ENCODE measurements around the gene OXNAD1.

Gene OXNAD1

GRCh38 chr3:16264708-16265454 is at the start of gene OXNAD1, which contains the start of gene DPH3:
Gene OXNAD1 (plus strand): TSS chr3:16265212. CDS start chr3:16270953, 5,741 bp downstream.
Gene DPH3 (minus strand): TSS chr3:16264943. CDS start chr3:16264876, 67 bp downstream.
- DNase-seq: peak; percentile 90

- DNase-seq: no peak
These were observed 48.6 kb upstream of the OXNAD1 start for GRCh38 chr3:16216373-16216935.

- no peak for DNase-seq
These were observed 45.2 kb upstream of the OXNAD1 start for GRCh38 chr3:16219777-16220176.

GRCh38 chr3:16221990-16222389 is 43.0 kb upstream of the OXNAD1 start:
- no peak for DNase-seq

- no peak for DNase-seq
These were observed 42.5 kb upstream of the OXNAD1 start for GRCh38 chr3:16222547-16222946.

GRCh38 chr3:16224325-16224724 is 40.7 kb upstream of the OXNAD1 start:
- no peak for DNase-seq

- DNase-seq: no peak
These were observed 37.4 kb upstream of the OXNAD1 start for GRCh38 chr3:16227566-16227965.

- DNase-seq: no peak
These were observed 35.3 kb upstream of the OXNAD1 start for GRCh38 chr3:16229681-16230080.

- DNase-seq: no peak
These were observed 33.0 kb upstream of the OXNAD1 start for GRCh38 chr3:16231983-16232382.

GRCh38 chr3:16233806-16234205 is 31.2 kb upstream of the OXNAD1 start:
- DNase-seq: no peak

- no peak for DNase-seq
These were observed 30.7 kb upstream of the OXNAD1 start for GRCh38 chr3:16234281-16234680.

GRCh38 chr3:16236030-16236639 is 28.9 kb upstream of the OXNAD1 start:
- DNase-seq: no peak

GRCh38 chr3:16236856-16237393 is 28.1 kb upstream of the OXNAD1 start:
- no peak for DNase-seq

- no peak for DNase-seq
These were observed 25.8 kb upstream of the OXNAD1 start for GRCh38 chr3:16239086-16239770.

- no peak for DNase-seq
These were observed 25.2 kb upstream of the OXNAD1 start for GRCh38 chr3:16239780-16240179.

- DNase-seq: no peak
These were observed 24.6 kb upstream of the OXNAD1 start for GRCh38 chr3:16240229-16241023.

GRCh38 chr3:16241225-16241624 is 23.8 kb upstream of the OXNAD1 start:
- DNase-seq: no peak

GRCh38 chr3:16242177-16242576 is 22.8 kb upstream of the OXNAD1 start:
- DNase-seq: no peak

- no peak for DNase-seq
These were observed 21.1 kb upstream of the OXNAD1 start for GRCh38 chr3:16243706-16244490.

- DNase-seq: no peak
These were observed 19.4 kb upstream of the OXNAD1 start for GRCh38 chr3:16245609-16246008.

- peak; percentile 75 for DNase-seq
These were observed 17.5 kb upstream of the OXNAD1 start for GRCh38 chr3:16247282-16248061.
